ENCODE data around the gene PGBD1. TPM values are rescaled to one million over a fixed set of nuclear protein-coding genes. Genes with fewer than 3 reads are reported as not detected.

PGBD1 gene
- total and polyA plus RNA-seq, 2 donors (not counting 3 experiments of a cell fraction or from before 2014, with no cell fraction given), result 4.2 to 9.6 TPM

GRCh38 chr6:28277746-28278145, 3.6 kb upstream of the PGBD1 start:
- H3K9ac ChIP-seq (replicated peaks; ENCODE audit: extremely low read depth, insufficient read depth, low read length), result no peak overlapping the region
- H2AFZ ChIP-seq (ENCODE audit: low read depth, low read length), result no peak overlapping the region
- no peaks in the 10 kb centered on the region for H3K27me3 ChIP-seq (ENCODE audit: control insufficient read depth in 2 of 2, insufficient read depth in 2 of 2, low read length in 2 of 2)
- dilution Hi-C loops (cut with MboI; ENCODE audit: extremely low pct_ligation_motif_present, low sequenced_read_pairs), result no loop called here
- H3K9me3 ChIP-seq (replicated peaks; ENCODE audit: control insufficient read depth, insufficient read depth, low read length), result no peaks in the 10 kb centered on the region
- H3K4me3 ChIP-seq (replicated peaks in 1 of 3; ENCODE audit: insufficient read depth in 1 of 3, low read depth in 1 of 3, low read length in 3 of 3), result no peak overlapping the region
- H3K79me2 ChIP-seq (ENCODE audit: control insufficient read depth, insufficient read depth, low read length), result peaks cover 8% of the 10 kb centered on the region
- H3K9me1 ChIP-seq (replicated peaks; ENCODE audit: control insufficient read depth, extremely low read depth, insufficient read depth, low read length), result no peaks in the 10 kb centered on the region
- POLR2A ChIA-PET, result no interaction called here
- intact Hi-C loops (cut with micrococcal nuclease), result no loop called here
- H3K36me3 ChIP-seq (ENCODE audit: control insufficient read depth in 2 of 2, extremely low read depth in 1 of 2, insufficient read depth in 2 of 2, low read length in 2 of 2), result peaks cover 10 to 15% of the 10 kb centered on the region in 2 experiments
- FAIRE-seq, result no peak
- H4K20me1 ChIP-seq (replicated peaks; ENCODE audit: control insufficient read depth, extremely low read depth, insufficient read depth, low read length), result no peaks in the 10 kb centered on the region
- no peak overlapping the region for H3K4me2 ChIP-seq (ENCODE audit: insufficient read depth, low read length)
- H3K4me1 ChIP-seq (ENCODE audit: control insufficient read depth, extremely low read depth, insufficient read depth, low read length), result peaks cover 7% of the 10 kb centered on the region
- CTCF ChIA-PET, result no interaction called here
- no TSS peak for BruUV-seq (replicated peaks)
- DNase-seq (ENCODE audit: low read depth, low spot score), result no peak
- H3K27ac ChIP-seq (ENCODE audit: insufficient read depth, low read depth, low read length), result no peak overlapping the region
- TF ChIP-seq, protein P1, sequence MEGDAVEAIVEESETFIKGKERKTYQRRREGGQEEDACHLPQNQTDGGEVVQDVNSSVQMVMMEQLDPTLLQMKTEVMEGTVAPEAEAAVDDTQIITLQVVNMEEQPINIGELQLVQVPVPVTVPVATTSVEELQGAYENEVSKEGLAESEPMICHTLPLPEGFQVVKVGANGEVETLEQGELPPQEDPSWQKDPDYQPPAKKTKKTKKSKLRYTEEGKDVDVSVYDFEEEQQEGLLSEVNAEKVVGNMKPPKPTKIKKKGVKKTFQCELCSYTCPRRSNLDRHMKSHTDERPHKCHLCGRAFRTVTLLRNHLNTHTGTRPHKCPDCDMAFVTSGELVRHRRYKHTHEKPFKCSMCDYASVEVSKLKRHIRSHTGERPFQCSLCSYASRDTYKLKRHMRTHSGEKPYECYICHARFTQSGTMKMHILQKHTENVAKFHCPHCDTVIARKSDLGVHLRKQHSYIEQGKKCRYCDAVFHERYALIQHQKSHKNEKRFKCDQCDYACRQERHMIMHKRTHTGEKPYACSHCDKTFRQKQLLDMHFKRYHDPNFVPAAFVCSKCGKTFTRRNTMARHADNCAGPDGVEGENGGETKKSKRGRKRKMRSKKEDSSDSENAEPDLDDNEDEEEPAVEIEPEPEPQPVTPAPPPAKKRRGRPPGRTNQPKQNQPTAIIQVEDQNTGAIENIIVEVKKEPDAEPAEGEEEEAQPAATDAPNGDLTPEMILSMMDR (IDR thresholded peaks at IDR 0.05; ENCODE audit: extremely low read depth in 1 of 2, insufficient read depth in 1 of 2, low read depth in 1 of 2, low read length in 2 of 2), result no peak
- TF ChIP-seq MYC (IDR thresholded peaks at IDR 0.05; ENCODE audit: low read depth, low read length) (no peak), POLR2A (IDR thresholded peaks at IDR 0.05; ENCODE audit: low read depth, low read length) (no peak), FOS (IDR thresholded peaks at IDR 0.05; ENCODE audit: borderline replicate concordance, insufficient read depth, low read length) (no peak), JUN (IDR thresholded peaks at IDR 0.05; ENCODE audit: borderline replicate concordance, insufficient read depth, insufficient read length, low read depth) (no peak), POLR2AphosphoS5 (IDR thresholded peaks at IDR 0.05; ENCODE audit: insufficient read depth, low read depth, low read length) (no peak), EZH2 (IDR thresholded peaks at IDR 0.05; ENCODE audit: borderline replicate concordance, low read depth, low read length, severe bottlenecking) (no peak), GATA2 (IDR thresholded peaks at IDR 0.05; ENCODE audit: insufficient read depth, insufficient read length, low read depth, low read length) (no peak)
- TF ChIP-seq, protein P2, sequence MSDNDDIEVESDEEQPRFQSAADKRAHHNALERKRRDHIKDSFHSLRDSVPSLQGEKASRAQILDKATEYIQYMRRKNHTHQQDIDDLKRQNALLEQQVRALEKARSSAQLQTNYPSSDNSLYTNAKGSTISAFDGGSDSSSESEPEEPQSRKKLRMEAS (IDR thresholded peaks at IDR 0.05; ENCODE audit: insufficient read depth, insufficient read length), result no peak
